DMS79 treated with DMSO at 0.1 percent for 48 hours (cell line): ENCODE results near the gene G6PC2.

Experiments
- DNase-seq: peaks from one replicate; lab custom pipeline; 2025; lab: John Stamatoyannopoulos, UW

G6PC2 gene

GRCh38 chr2:168948621-168949212, 47.6 kb downstream of the G6PC2 start:
- DNase-seq = no peak

- DNase-seq = no peak
Observed at GRCh38 chr2:168949324-168949723, 48.2 kb downstream of the G6PC2 start.

GRCh38 chr2:168951871-168952270, 50.8 kb downstream of the G6PC2 start:
- DNase-seq = no peak

GRCh38 chr2:168952424-168952823, 51.3 kb downstream of the G6PC2 start:
- no peak for DNase-seq

DNA sequence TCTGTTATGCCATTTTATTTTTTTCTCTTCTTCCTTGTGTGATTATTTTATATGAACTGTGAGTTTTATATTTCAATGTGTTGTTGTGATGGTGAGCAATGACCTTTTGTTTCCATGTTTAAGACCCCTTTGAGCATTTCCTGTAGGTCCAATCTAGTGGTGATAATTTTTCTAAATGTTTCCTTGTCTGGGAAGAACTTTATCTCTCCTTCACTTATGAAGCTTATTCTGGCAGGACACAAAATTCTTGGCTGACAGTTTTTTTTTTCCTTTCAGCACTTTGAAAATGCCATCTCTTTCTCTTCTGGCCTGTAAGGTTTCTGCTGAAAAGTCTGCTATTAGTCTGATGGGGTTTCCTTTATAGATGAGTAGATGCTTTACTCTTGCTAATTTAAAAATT, 53.2 kb downstream of the G6PC2 start:
- no peak for DNase-seq

GRCh38 chr2:168955321-168955720, 54.2 kb downstream of the G6PC2 start:
- DNase-seq = no peak

DNA sequence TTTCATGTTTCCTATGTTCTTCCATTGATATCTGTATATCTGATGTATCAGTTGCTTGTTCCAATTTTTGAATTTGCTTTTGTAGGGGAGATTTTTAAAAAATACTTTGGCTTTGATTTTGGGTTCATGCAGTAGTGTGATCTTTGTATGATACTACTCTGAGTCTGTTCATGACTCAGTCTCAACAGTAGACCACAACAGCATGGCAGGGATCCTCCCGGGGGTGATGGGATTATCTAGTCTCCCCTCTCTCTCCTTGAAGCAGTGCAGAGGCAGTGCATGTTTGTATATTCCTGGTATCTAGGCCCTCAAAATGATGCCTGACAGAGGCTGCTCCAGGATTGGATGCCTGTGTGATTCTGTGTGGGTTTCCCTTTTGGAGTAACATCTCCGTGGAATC, 55.3 kb downstream of the G6PC2 start:
- no peak for DNase-seq
